Ishikawa (cell line): ENCODE data around the gene PMEL.

ENCODE experiments used
- CEBPB ChIP-seq: IDR thresholded peaks from 2 replicates; pipeline ENCODE4 v1.6.1; 2012
- CREB1 ChIP-seq: IDR thresholded peaks from 2 replicates; pipeline ENCODE4 v1.6.1; 2012; ENCODE audit warnings: low read depth
- EGR1 ChIP-seq: IDR thresholded peaks from 2 replicates; pipeline ENCODE4 v1.6.1; 2012
- EP300 ChIP-seq: IDR thresholded peaks from 2 replicates; pipeline ENCODE4 v1.6.1; 2012; ENCODE audit warnings: borderline replicate concordance
- FOXM1 ChIP-seq: IDR thresholded peaks from 2 replicates; pipeline ENCODE4 v1.6.1; 2012; ENCODE audit warnings: low read depth, borderline replicate concordance
- MAX ChIP-seq: IDR thresholded peaks from 2 replicates; pipeline ENCODE4 v1.6.1; 2012
- NFIC ChIP-seq: IDR thresholded peaks from 2 replicates; pipeline ENCODE4 v1.6.1; 2012
- RAD21 ChIP-seq: IDR thresholded peaks from 2 replicates; pipeline ENCODE4 v1.6.1; 2012; ENCODE audit warnings: low read depth
- TAF1 ChIP-seq: IDR thresholded peaks from 2 replicates; pipeline ENCODE4 v1.6.1; 2012; ENCODE audit warnings: low read depth, mild to moderate bottlenecking
- TCF12 ChIP-seq: IDR thresholded peaks from 2 replicates; pipeline ENCODE4 v1.6.1; 2012; ENCODE audit warnings: low read depth
- TEAD4 ChIP-seq: IDR thresholded peaks from 2 replicates; pipeline ENCODE4 v1.6.1; 2012
- USF1 ChIP-seq: IDR thresholded peaks from 2 replicates; pipeline ENCODE4 v1.6.1; 2012
- YY1 ChIP-seq: IDR thresholded peaks from 2 replicates; pipeline ENCODE4 v1.6.1; 2012; ENCODE audit warnings: low read depth
- ZBTB7A ChIP-seq: IDR thresholded peaks from 2 replicates; pipeline ENCODE4 v1.6.1; 2012; ENCODE audit warnings: low read depth
- TF ChIP-seq, protein P1 (sequence below): IDR thresholded peaks from 2 replicates; pipeline ENCODE4 v1.6.1; 2012; ENCODE audit warnings: low read depth, mild to moderate bottlenecking

Gene PMEL

DNA sequence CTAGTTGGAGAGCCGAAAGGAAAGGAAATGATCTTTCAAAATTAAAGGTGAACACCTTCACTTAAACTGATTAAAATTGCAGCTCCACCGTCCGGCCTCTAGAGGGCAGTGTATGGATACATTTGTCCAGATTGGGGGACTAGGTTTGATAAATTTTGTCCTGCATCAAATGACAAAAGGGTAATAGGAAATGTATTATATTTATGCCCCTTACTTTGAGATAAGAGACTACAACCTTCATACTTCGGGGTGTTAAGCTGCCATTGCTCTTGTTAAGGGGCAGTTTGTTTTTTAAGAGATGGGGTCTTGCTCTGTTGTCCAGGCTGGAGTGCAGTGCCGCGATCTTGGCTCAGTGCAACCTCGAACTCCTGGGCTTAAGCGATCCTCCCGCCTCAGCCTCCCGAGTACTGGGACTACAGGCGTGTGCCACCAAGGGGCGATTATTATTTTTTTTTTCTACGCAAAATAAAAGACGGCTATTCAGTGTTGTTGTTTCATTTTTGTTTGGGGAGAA lies 30.4 kb upstream of the PMEL start:
- peak; percentile 88 for TF ChIP-seq RAD21
- TF ChIP-seq, protein P1, sequence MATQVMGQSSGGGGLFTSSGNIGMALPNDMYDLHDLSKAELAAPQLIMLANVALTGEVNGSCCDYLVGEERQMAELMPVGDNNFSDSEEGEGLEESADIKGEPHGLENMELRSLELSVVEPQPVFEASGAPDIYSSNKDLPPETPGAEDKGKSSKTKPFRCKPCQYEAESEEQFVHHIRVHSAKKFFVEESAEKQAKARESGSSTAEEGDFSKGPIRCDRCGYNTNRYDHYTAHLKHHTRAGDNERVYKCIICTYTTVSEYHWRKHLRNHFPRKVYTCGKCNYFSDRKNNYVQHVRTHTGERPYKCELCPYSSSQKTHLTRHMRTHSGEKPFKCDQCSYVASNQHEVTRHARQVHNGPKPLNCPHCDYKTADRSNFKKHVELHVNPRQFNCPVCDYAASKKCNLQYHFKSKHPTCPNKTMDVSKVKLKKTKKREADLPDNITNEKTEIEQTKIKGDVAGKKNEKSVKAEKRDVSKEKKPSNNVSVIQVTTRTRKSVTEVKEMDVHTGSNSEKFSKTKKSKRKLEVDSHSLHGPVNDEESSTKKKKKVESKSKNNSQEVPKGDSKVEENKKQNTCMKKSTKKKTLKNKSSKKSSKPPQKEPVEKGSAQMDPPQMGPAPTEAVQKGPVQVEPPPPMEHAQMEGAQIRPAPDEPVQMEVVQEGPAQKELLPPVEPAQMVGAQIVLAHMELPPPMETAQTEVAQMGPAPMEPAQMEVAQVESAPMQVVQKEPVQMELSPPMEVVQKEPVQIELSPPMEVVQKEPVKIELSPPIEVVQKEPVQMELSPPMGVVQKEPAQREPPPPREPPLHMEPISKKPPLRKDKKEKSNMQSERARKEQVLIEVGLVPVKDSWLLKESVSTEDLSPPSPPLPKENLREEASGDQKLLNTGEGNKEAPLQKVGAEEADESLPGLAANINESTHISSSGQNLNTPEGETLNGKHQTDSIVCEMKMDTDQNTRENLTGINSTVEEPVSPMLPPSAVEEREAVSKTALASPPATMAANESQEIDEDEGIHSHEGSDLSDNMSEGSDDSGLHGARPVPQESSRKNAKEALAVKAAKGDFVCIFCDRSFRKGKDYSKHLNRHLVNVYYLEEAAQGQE = no peak

GRCh38 chr12:55995366-55995765 lies 29.5 kb upstream of the PMEL start:
- no peak for TF ChIP-seq CREB1
- no peak for TF ChIP-seq FOXM1
- no peak for TF ChIP-seq EP300
- TF ChIP-seq EGR1 = no peak

GRCh38 chr12:55993230-55993853 lies 27.5 kb upstream of the PMEL start:
- TF ChIP-seq YY1 (no peak), TCF12 (no peak), NFIC (no peak), RAD21 (no peak), EP300 (no peak), USF1 (no peak), ZBTB7A (no peak), EGR1 (no peak), CEBPB (no peak)
- TF ChIP-seq, protein P1 = no peak

DNA sequence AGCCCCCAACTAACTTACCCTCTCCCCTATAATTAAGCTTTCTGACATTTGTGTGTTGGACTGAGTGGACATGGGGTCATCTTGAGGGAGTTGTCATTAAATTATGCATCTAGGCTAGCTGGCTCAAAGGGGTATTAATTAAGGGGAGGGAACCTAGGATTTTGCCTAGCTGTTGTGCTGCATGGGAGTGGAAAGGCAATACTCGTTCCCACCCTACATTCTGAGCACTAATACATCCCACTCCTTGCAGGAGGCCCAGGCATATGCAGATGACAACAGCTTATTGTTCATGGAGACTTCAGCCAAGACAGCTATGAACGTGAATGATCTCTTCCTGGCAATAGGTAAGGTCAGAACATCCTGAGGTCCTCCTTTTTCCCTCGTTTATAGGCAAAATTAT lies 25.3 kb upstream of the PMEL start:
- TF ChIP-seq, protein P1 = no peak
- TF ChIP-seq USF1 (no peak), CREB1 (no peak), ZBTB7A (no peak), TCF12 (no peak), TEAD4 (no peak), NFIC (no peak), FOXM1 (no peak), RAD21 (no peak), EGR1 (no peak), TAF1 (no peak), YY1 (no peak), EP300 (no peak), CEBPB (no peak), MAX (no peak)

DNA sequence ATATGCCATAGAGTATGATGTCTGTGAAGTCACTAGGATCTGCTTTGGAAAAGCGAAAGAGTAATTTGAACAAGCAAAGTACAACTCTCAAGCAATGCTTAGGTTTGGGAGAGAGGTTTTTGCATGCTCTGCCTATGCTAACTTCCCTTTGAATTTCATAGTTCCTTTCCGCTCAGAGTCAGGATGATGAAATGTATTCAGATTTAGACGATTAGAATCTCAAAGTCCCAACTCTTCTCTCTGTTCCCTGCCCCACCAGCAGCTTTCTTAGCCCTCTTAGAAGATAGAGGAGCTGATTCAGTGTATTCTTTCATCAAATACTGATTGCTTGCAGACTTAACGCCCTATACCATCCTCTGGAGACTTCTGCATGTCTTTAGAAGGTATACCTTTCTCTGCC lies 19.5 kb upstream of the PMEL start:
- TF ChIP-seq TEAD4 = no peak
- TF ChIP-seq, protein P1 = no peak
- TF ChIP-seq TCF12 = no peak
- TF ChIP-seq EP300 = no peak
- no peak for TF ChIP-seq TAF1
- TF ChIP-seq EGR1 = no peak
- no peak for TF ChIP-seq YY1
- TF ChIP-seq USF1 = no peak
- TF ChIP-seq ZBTB7A = no peak
- no peak for TF ChIP-seq CEBPB
